Measurements from ENCODE around the gene OMG. TPM values are rescaled to one million over a fixed set of nuclear protein-coding genes. Genes with fewer than 3 reads are reported as not detected.

OMG gene
- total RNA-seq, 1 donor from 2014 or later: not detected

DNA sequence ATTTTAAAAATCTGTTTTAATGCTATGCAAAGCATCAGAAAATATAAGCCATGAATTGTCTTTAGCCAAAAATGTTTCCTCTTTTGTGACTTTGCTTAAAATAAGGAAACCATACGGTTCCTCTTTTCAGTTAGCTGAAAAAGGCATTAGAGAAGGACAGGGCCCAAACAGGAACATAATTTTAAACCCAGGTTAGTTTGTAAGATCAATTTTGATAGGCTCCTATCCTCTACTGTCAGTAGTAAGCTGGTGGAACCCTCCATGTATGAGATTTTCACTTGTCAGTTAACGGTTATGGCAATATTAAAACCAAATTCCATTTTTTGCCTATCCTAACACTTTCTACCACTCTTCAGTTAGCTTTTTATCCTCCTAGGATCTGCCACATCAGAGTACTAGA is 12.5 kb upstream of the OMG start:
- Histone ChIP-seq H3K4me3 (ENCODE audit: low read length in 3 of 3) (no peak overlapping the region), H3K9ac (ENCODE audit: low read depth in 1 of 3, low read length in 3 of 3) (no peak overlapping the region), H3K27ac (ENCODE audit: low read depth, low read length) (peak overlapping the region; percentile 59), H3K9me3 (ENCODE audit: control insufficient read depth in 3 of 3, low read length in 3 of 3) (no peaks in the 10 kb centered on the region), H3K36me3 (ENCODE audit: control insufficient read depth in 3 of 3, insufficient read depth in 3 of 3, low read length in 3 of 3) (peaks cover 0 to 3% (median 0%) of the 10 kb centered on the region in 3 donors), H3K27me3 (ENCODE audit: control insufficient read depth in 3 of 3, insufficient read depth in 3 of 3, low read length in 3 of 3) (no peaks in the 10 kb centered on the region), H3K4me1 (ENCODE audit: control insufficient read depth in 3 of 3, insufficient read depth in 3 of 3, low read length in 3 of 3) (no peaks in the 10 kb centered on the region)

DNA sequence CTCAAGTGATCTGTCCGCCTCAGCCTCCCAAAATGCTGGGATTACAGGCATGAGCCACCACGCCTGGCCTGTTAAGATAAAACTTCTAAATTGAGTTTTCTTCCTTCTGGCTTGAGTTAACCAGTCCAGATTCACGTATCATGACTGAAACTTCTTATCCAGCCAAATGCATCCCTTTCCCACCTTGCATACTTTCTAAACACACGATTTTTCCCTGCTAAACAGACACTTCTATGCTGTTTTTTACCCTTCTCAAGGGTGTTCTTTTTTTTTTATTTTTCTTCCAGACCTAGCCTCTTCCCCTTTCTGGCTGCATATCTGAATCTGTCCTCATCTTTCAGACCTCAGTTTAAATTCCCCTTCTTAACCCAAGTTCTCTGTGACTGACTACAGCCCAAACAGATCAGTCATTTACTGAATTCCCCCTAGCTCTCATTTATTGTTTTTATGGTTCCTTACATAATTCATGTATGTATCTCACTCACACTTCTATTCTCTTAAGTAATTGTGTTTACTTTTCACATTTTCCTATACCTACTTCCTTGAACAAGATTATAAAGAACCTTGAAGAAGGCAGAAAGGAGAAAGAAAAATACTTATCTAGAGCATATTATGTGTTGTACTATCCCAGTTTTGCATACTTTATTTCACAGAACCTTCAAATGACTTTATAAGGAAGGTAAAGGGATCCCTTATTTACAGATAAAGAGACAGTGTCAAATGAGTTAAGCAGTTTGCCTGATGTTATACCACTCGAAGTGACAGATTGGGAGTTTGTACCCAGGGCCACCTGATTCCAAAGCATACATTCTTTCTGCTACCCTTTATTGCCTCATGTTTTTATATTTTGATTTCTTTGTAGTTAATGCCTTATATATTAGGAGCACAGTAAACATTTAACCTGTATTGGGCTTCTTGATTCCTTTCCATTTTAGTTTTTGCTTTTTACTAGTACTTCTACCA is 11.6 kb upstream of the OMG start:
- no peak overlapping the region for H3K4me3 ChIP-seq (ENCODE audit: low read length in 3 of 3)
- H3K9ac ChIP-seq (ENCODE audit: low read depth in 1 of 3, low read length in 3 of 3): no peak overlapping the region
- H3K27ac ChIP-seq (ENCODE audit: low read depth, low read length): no peak overlapping the region
- no peaks in the 10 kb centered on the region for H3K9me3 ChIP-seq (ENCODE audit: control insufficient read depth in 3 of 3, low read length in 3 of 3)
- peaks cover 0 to 3% (median 0%) of the 10 kb centered on the region in 3 donors for H3K36me3 ChIP-seq (ENCODE audit: control insufficient read depth in 3 of 3, insufficient read depth in 3 of 3, low read length in 3 of 3)
- H3K4me1 ChIP-seq (ENCODE audit: control insufficient read depth in 3 of 3, insufficient read depth in 3 of 3, low read length in 3 of 3): no peaks in the 10 kb centered on the region
- H3K27me3 ChIP-seq (ENCODE audit: control insufficient read depth in 3 of 3, insufficient read depth in 3 of 3, low read length in 3 of 3): no peaks in the 10 kb centered on the region

DNA sequence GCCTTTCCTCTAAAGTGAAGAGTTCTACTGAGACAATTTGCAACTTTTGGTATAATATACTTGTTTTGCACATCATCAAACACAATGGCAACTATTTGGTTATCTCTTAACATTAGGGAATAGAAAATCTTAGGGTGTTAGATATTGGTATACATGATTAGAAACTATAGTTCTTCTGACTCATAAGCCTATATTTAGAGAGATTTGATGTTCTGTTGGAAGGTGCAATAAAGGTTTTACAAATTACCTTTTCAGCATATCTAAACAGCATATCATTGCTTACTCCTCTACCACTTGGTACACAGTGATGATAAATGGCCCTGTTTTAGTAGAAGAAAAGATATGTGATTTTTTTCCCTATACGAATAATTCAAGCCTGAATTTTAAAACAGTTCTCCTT is 10.6 kb upstream of the OMG start:
- no peaks in the 10 kb centered on the region for H3K9me3 ChIP-seq (ENCODE audit: control insufficient read depth in 3 of 3, low read length in 3 of 3)
- H3K4me1 ChIP-seq (ENCODE audit: control insufficient read depth in 3 of 3, insufficient read depth in 3 of 3, low read length in 3 of 3): no peaks in the 10 kb centered on the region
- no peaks in the 10 kb centered on the region for H3K27me3 ChIP-seq (ENCODE audit: control insufficient read depth in 3 of 3, insufficient read depth in 3 of 3, low read length in 3 of 3)
- H3K9ac ChIP-seq (ENCODE audit: low read depth in 1 of 3, low read length in 3 of 3): no peak overlapping the region
- peaks cover 0 to 3% (median 0%) of the 10 kb centered on the region in 3 donors for H3K36me3 ChIP-seq (ENCODE audit: control insufficient read depth in 3 of 3, insufficient read depth in 3 of 3, low read length in 3 of 3)
- H3K4me3 ChIP-seq (ENCODE audit: low read length in 3 of 3): no peak overlapping the region
- H3K27ac ChIP-seq (ENCODE audit: low read depth, low read length): no peak overlapping the region

DNA sequence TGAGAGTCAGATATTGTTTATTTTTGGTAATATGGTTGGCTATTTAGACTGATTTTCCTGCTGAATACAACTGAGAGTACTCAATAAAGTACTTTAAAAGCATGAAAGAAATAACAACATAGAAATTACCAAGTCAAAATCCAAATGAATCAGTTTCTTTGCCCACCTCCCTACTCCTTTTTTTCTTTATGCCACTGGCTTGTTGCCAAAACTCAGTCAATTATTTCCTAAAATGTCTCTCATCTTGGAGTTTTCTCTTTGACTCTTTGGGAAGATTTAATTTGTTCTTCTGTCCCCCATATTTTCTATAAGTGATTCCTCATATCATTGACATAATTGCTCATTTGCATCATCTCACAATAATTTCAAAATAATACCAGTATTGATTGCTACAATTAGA is 2.6 kb upstream of the OMG start:
- no peaks in the 10 kb centered on the region for H3K9me3 ChIP-seq (ENCODE audit: control insufficient read depth in 3 of 3, low read length in 3 of 3)
- H3K4me1 ChIP-seq (ENCODE audit: control insufficient read depth in 3 of 3, insufficient read depth in 3 of 3, low read length in 3 of 3): no peaks in the 10 kb centered on the region
- H3K27ac ChIP-seq (ENCODE audit: low read depth, low read length): no peak overlapping the region
- no peak overlapping the region for H3K4me3 ChIP-seq (ENCODE audit: low read length in 3 of 3)
- no peaks in the 10 kb centered on the region for H3K36me3 ChIP-seq (ENCODE audit: control insufficient read depth in 3 of 3, insufficient read depth in 3 of 3, low read length in 3 of 3)
- no peaks in the 10 kb centered on the region for H3K27me3 ChIP-seq (ENCODE audit: control insufficient read depth in 3 of 3, insufficient read depth in 3 of 3, low read length in 3 of 3)
- H3K9ac ChIP-seq (ENCODE audit: low read depth in 1 of 3, low read length in 3 of 3): no peak overlapping the region

DNA sequence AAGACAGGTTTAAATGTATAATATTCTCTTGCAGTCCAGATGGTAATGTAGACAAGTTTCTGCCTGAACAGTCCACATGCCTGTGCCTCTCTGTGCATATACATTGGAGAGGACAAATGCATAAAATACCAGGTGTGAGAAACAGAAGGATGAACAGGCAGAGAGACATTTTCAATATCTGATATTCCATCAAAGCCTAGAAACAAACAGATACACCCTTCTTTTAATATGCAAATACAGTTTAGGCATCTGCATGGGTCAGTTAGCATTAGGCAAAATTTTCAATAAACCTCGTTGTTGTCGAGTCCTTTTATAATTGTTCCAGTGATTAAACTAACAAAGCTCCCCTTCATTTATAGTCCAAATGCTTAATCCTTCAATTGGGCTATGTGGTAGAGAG is 897 bp downstream of the OMG start:
- Histone ChIP-seq H3K27me3 (ENCODE audit: control insufficient read depth in 3 of 3, insufficient read depth in 3 of 3, low read length in 3 of 3) (no peaks in the 10 kb centered on the region), H3K36me3 (ENCODE audit: control insufficient read depth in 3 of 3, insufficient read depth in 3 of 3, low read length in 3 of 3) (no peaks in the 10 kb centered on the region), H3K4me1 (ENCODE audit: control insufficient read depth in 3 of 3, insufficient read depth in 3 of 3, low read length in 3 of 3) (no peaks in the 10 kb centered on the region), H3K27ac (ENCODE audit: low read depth, low read length) (no peak overlapping the region), H3K9ac (ENCODE audit: low read depth in 1 of 3, low read length in 3 of 3) (no peak overlapping the region), H3K9me3 (ENCODE audit: control insufficient read depth in 3 of 3, low read length in 3 of 3) (no peaks in the 10 kb centered on the region), H3K4me3 (ENCODE audit: low read length in 3 of 3) (no peak overlapping the region)

DNA sequence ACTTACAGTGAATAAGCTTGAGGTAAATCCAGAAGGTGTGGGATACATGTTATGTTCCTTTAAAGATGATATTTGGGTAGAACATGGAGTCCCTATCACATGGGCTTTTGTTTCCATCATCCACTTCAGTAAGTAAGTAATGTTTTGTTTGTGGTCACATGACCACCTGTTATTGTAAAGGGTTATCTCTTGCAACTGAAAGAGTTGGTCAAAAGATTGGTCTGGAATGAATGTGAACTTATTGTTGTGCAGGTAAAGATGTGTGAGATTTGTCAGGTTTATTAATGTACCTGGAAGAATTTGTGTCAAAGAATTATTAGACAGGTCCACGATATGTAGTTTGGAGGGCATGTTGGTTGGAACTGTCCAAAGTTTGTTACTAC is 1.6 kb downstream of the OMG start:
- Histone ChIP-seq H3K36me3 (ENCODE audit: control insufficient read depth in 3 of 3, insufficient read depth in 3 of 3, low read length in 3 of 3) (no peaks in the 10 kb centered on the region), H3K4me3 (ENCODE audit: low read length in 3 of 3) (no peak overlapping the region), H3K9ac (ENCODE audit: low read depth in 1 of 3, low read length in 3 of 3) (no peak overlapping the region), H3K27ac (ENCODE audit: low read depth, low read length) (no peak overlapping the region), H3K9me3 (ENCODE audit: control insufficient read depth in 3 of 3, low read length in 3 of 3) (no peaks in the 10 kb centered on the region), H3K27me3 (ENCODE audit: control insufficient read depth in 3 of 3, insufficient read depth in 3 of 3, low read length in 3 of 3) (no peaks in the 10 kb centered on the region), H3K4me1 (ENCODE audit: control insufficient read depth in 3 of 3, insufficient read depth in 3 of 3, low read length in 3 of 3) (no peaks in the 10 kb centered on the region)

DNA sequence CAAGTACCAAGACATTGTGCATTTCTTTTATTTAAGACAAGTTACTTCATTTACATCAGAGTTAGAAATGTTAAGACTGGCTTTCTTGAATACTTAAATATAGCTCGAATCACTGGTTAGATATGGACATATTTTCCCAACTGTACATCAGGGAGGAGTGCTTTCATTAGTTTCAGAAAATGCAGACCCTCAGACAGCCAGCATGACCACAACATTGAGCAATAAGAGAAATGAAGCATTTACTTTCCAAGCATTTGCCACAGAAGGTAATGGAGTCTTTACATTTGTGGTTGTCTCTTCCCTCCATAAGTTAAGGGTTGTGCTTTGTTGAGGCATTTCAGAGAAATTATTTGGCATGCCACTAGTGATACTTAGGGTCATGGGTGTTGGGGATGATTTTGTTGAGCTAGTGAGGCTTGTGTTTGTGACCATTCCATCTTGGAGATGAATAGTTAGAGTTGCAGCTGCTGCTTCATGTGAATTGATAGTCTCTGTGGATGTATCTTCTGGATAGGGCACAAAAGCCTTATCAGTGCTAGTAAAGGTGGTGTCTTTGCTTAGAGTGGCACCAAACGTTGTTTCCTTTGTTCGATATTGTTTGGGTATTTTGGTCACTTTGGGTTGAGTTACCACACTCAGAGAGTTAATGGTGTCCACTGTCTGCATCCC is 2.1 kb downstream of the OMG start:
- no peaks in the 10 kb centered on the region for H3K36me3 ChIP-seq (ENCODE audit: control insufficient read depth in 3 of 3, insufficient read depth in 3 of 3, low read length in 3 of 3)
- no peak overlapping the region for H3K9ac ChIP-seq (ENCODE audit: low read depth in 1 of 3, low read length in 3 of 3)
- no peaks in the 10 kb centered on the region for H3K4me1 ChIP-seq (ENCODE audit: control insufficient read depth in 3 of 3, insufficient read depth in 3 of 3, low read length in 3 of 3)

DNA sequence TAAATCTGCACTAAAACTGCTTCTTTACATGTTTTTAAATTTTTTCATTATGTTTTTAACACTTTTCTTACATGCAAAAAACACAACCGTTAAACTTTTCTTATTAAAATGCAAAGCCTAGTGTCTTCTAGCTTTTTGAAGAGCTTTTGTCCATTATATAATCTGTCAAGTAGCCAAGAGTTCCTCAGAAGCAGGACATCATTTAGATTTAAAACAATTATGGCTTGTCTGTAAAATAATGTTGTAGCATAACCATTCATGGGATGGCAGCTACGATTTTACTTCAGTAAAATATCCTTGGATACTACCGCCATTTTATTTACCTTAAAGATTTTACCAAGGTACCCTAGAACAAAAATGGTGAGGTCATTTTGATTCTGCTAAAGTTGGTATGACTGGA is 2.8 kb downstream of the OMG start:
- H3K4me3 ChIP-seq (ENCODE audit: low read length in 3 of 3): no peak overlapping the region
- no peaks in the 10 kb centered on the region for H3K27me3 ChIP-seq (ENCODE audit: control insufficient read depth in 3 of 3, insufficient read depth in 3 of 3, low read length in 3 of 3)
- no peaks in the 10 kb centered on the region for H3K36me3 ChIP-seq (ENCODE audit: control insufficient read depth in 3 of 3, insufficient read depth in 3 of 3, low read length in 3 of 3)
- H3K4me1 ChIP-seq (ENCODE audit: control insufficient read depth in 3 of 3, insufficient read depth in 3 of 3, low read length in 3 of 3): no peaks in the 10 kb centered on the region
- no peaks in the 10 kb centered on the region for H3K9me3 ChIP-seq (ENCODE audit: control insufficient read depth in 3 of 3, low read length in 3 of 3)
- H3K27ac ChIP-seq (ENCODE audit: low read depth, low read length): no peak overlapping the region
- no peak overlapping the region for H3K9ac ChIP-seq (ENCODE audit: low read depth in 1 of 3, low read length in 3 of 3)

More for the DNA sequence above, 2.1 kb downstream of the OMG start:
- H3K9me3 ChIP-seq (ENCODE audit: control insufficient read depth in 3 of 3, low read length in 3 of 3): no peaks in the 10 kb centered on the region
- no peaks in the 10 kb centered on the region for H3K27me3 ChIP-seq (ENCODE audit: control insufficient read depth in 3 of 3, insufficient read depth in 3 of 3, low read length in 3 of 3)
- H3K4me3 ChIP-seq (ENCODE audit: low read length in 3 of 3): no peak overlapping the region
- no peak overlapping the region for H3K27ac ChIP-seq (ENCODE audit: low read depth, low read length)

DNA sequence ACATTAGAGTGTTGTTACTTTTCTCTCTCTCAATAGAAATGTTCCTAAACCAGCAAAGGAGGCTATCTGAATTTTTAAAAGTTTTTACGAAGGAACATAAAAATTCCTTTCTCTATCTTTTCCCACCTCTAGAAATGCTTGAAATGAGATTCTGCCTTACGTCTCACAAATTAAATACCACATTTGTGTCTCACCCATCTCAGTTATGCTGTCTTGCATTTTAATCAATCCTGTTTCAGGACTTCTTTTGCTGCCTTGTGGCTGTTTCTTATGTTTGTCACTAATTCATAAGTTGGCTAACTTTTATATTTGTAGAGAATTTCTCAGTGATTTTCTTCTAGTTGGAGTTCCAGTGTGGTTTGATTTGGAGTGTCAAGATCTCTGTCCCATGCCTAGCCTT is 3.5 kb downstream of the OMG start:
- H3K4me3 ChIP-seq (ENCODE audit: low read length in 3 of 3): no peak overlapping the region
- no peaks in the 10 kb centered on the region for H3K4me1 ChIP-seq (ENCODE audit: control insufficient read depth in 3 of 3, insufficient read depth in 3 of 3, low read length in 3 of 3)
- no peak overlapping the region for H3K27ac ChIP-seq (ENCODE audit: low read depth, low read length)
- no peaks in the 10 kb centered on the region for H3K9me3 ChIP-seq (ENCODE audit: control insufficient read depth in 3 of 3, low read length in 3 of 3)
- H3K36me3 ChIP-seq (ENCODE audit: control insufficient read depth in 3 of 3, insufficient read depth in 3 of 3, low read length in 3 of 3): no peaks in the 10 kb centered on the region
- H3K9ac ChIP-seq (ENCODE audit: low read depth in 1 of 3, low read length in 3 of 3): no peak overlapping the region
- no peaks in the 10 kb centered on the region for H3K27me3 ChIP-seq (ENCODE audit: control insufficient read depth in 3 of 3, insufficient read depth in 3 of 3, low read length in 3 of 3)

DNA sequence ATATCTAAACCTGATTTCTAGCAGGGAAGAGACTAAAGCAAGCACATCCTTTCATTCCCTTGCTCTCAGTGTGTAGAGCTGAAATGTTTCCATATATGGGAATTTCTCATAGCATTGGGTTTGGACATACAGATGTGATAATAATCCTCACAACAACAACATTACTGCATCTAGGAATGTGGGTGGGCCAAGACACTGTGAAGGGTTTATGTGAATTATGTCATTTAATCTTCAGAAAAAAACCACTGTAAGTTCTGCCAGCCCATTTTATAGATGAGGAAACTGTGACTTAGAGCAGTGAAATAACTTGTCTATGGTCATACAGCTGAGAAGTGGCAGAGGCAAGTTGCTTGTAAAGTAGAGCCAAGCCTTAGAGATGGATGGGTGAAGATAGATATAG is 5.2 kb downstream of the OMG start:
- H3K27me3 ChIP-seq (ENCODE audit: control insufficient read depth in 3 of 3, insufficient read depth in 3 of 3, low read length in 3 of 3): no peaks in the 10 kb centered on the region
- no peaks in the 10 kb centered on the region for H3K9me3 ChIP-seq (ENCODE audit: control insufficient read depth in 3 of 3, low read length in 3 of 3)
- H3K36me3 ChIP-seq (ENCODE audit: control insufficient read depth in 3 of 3, insufficient read depth in 3 of 3, low read length in 3 of 3): no peaks in the 10 kb centered on the region
- no peak overlapping the region for H3K27ac ChIP-seq (ENCODE audit: low read depth, low read length)
- H3K9ac ChIP-seq (ENCODE audit: low read depth in 1 of 3, low read length in 3 of 3): no peak overlapping the region
- no peak overlapping the region for H3K4me3 ChIP-seq (ENCODE audit: low read length in 3 of 3)
- H3K4me1 ChIP-seq (ENCODE audit: control insufficient read depth in 3 of 3, insufficient read depth in 3 of 3, low read length in 3 of 3): no peaks in the 10 kb centered on the region

Measured in skeletal muscle tissue (tissue), 4 donors.